Endothelial cell of umbilical vein (primary cell): ENCODE measurements around the gene SLC30A7. TPM values are rescaled to one million over a fixed set of nuclear protein-coding genes. Genes with fewer than 3 reads are reported as not detected.
A peak's percentile ranks its signal among the peaks of the same experiment; 100 is the strongest.

ENCODE experiments used
- BruUV-seq: library from RNA; stranded (reverse); fragments of 400-500 nt; replicated peaks from 2 replicates; lab custom pipeline; 2021; lab: Mats Ljungman, UMichigan
- CTCF ChIA-PET: fragments of 300-600, 350-600 bp; sonication (Branson Sonifier 250); formaldehyde crosslinking; loops from one replicate; lab custom pipeline; 2021; ENCODE audit warnings: antibody characterized with exemption, inconsistent platforms; lab: Charles Lee
- POLR2A ChIA-PET: fragments of 300-600, 350-600 bp; sonication (Branson Sonifier 250); formaldehyde crosslinking; loops from one replicate; lab custom pipeline; 2021; ENCODE audit warnings: antibody characterized with exemption, inconsistent platforms; lab: Charles Lee
- DNase-seq: peaks from one replicate; pipeline ENCODE4 v3.0.0-alpha.2; 2011; ENCODE audit warnings: low read depth, low spot score
- FAIRE-seq: peaks from 2 replicates; lab custom pipeline; 2011; peaks lifted over from hg19 to GRCh38; lab: Jason Lieb, UNC
- H2AFZ ChIP-seq: 2 replicates; pipeline ENCODE4 v1.6.0; 2012; ENCODE audit warnings: low read depth, low read length, control low read depth, inconsistent platforms
- H3K27ac ChIP-seq: 2 replicates; pipeline ENCODE4 v1.5.1; 2011; ENCODE audit warnings: low read depth, mild to moderate bottlenecking, control low read depth, low read length, moderate library complexity; ENCODE audit not compliant: insufficient read depth
- H3K27me3 ChIP-seq, 2 experiments: 2 replicates each; pipeline versions ENCODE4 v1.6.0 to v1.6.1; 2011; ENCODE audit warnings: low read length in 2 of 2, mixed read lengths in 1 of 2; ENCODE audit not compliant: control insufficient read depth in 2 of 2, insufficient read depth in 2 of 2
- H3K36me3 ChIP-seq, 2 experiments: 2 replicates in 1 of 2; 3 replicates in 1 of 2; pipeline ENCODE4 v1.5.1; 2011; ENCODE audit warnings: low read length in 2 of 2, mild to moderate bottlenecking in 1 of 2, moderate library complexity in 1 of 2; ENCODE audit not compliant: control insufficient read depth in 2 of 2, insufficient read depth in 2 of 2; ENCODE audit errors: extremely low read depth in 1 of 2
- H3K4me1 ChIP-seq: 3 replicates; pipeline ENCODE4 v1.5.1; 2011; ENCODE audit warnings: mild to moderate bottlenecking, low read length; ENCODE audit not compliant: control insufficient read depth, insufficient read depth; ENCODE audit errors: extremely low read depth
- H3K4me2 ChIP-seq: 2 replicates; pipeline ENCODE4 v1.6.1; 2011; ENCODE audit warnings: low read length, control low read depth, mixed read lengths; ENCODE audit not compliant: insufficient read depth
- H3K4me3 ChIP-seq, 3 experiments: fragments of 200-600 bp in 1 of 3; sonication (generic), shearing (Covaris generic) in 1 of 3; replicated peaks in 1 of 3; 2 replicates each; pipeline ENCODE4 v1.5.1; 2011 to 2016; ENCODE audit warnings: control low read depth in 3 of 3, low read length in 3 of 3, mild to moderate bottlenecking in 2 of 3, inconsistent platforms in 1 of 3, low read depth in 1 of 3, moderate library complexity in 1 of 3; ENCODE audit not compliant: insufficient read depth in 1 of 3
- H3K79me2 ChIP-seq: 2 replicates; pipeline ENCODE4 v1.6.0; 2012; ENCODE audit warnings: low read length, inconsistent platforms; ENCODE audit not compliant: control insufficient read depth, insufficient read depth
- H3K9ac ChIP-seq: replicated peaks from 2 replicates; pipeline ENCODE3; 2011; ENCODE audit warnings: low read length, control low read depth; ENCODE audit not compliant: insufficient read depth; ENCODE audit errors: extremely low read depth
- H3K9me1 ChIP-seq: replicated peaks from 3 replicates; pipeline ENCODE4 v1.6.0; 2011; ENCODE audit warnings: mild to moderate bottlenecking, low read length; ENCODE audit not compliant: control insufficient read depth, insufficient read depth; ENCODE audit errors: extremely low read depth
- H3K9me3 ChIP-seq: replicated peaks from 2 replicates; pipeline ENCODE4 v1.5.1; 2012; ENCODE audit warnings: low read length, inconsistent platforms; ENCODE audit not compliant: control insufficient read depth, insufficient read depth
- H4K20me1 ChIP-seq: replicated peaks from 2 replicates; pipeline ENCODE3; 2011; ENCODE audit warnings: mild to moderate bottlenecking, low read length; ENCODE audit not compliant: control insufficient read depth, insufficient read depth; ENCODE audit errors: extremely low read depth
- FOS ChIP-seq: IDR thresholded peaks from 2 replicates; pipeline ENCODE4 v1.6.1; 2011; ENCODE audit warnings: mild to moderate bottlenecking, low read length, moderate library complexity, borderline replicate concordance; ENCODE audit not compliant: insufficient read depth
- GATA2 ChIP-seq: IDR thresholded peaks from 2 replicates; pipeline ENCODE4 v1.7.0; 2011; ENCODE audit warnings: low read depth, mild to moderate bottlenecking, moderate library complexity, mixed read lengths, low read length; ENCODE audit not compliant: insufficient read length, insufficient read depth
- JUN ChIP-seq: IDR thresholded peaks from 2 replicates; pipeline ENCODE4 v1.6.1; 2011; ENCODE audit warnings: borderline replicate concordance, low read depth; ENCODE audit not compliant: insufficient read length, insufficient read depth
- POLR2A ChIP-seq: IDR thresholded peaks from 2 replicates; pipeline ENCODE4 v1.6.1; 2012; ENCODE audit warnings: low read depth, mild to moderate bottlenecking, control low read depth, low read length
- POLR2AphosphoS5 ChIP-seq: IDR thresholded peaks from 2 replicates; pipeline ENCODE4 v1.6.1; 2012; ENCODE audit warnings: low read depth, mild to moderate bottlenecking, control low read depth, low read length, moderate library complexity; ENCODE audit not compliant: insufficient read depth
- dilution Hi-C: fragments of 300-500 bp; cut with MboI; formaldehyde crosslinking; loops from one replicate; pipeline ENCODE4 v1.15.0; 2019; ENCODE audit warnings: low sequenced_read_pairs; ENCODE audit not compliant: extremely low pct_ligation_motif_present
- intact Hi-C: fragments of 100-400 bp; cut with micrococcal nuclease; formaldehyde crosslinking; loops from one replicate; pipeline ENCODE4 v1.10.0; 2022
- polyA plus RNA-seq, 4 experiments: library from polyadenylated mRNA; depleted of rRNA in 3 of 4; stranded (reverse) in 3 of 4; unstranded in 1 of 4; fragments of >200 nt; gene quantifications; 2 replicates each; pipeline versions ENCODE4 v1.2.1 to v1.2.3, GENCODE V29; 2011 to 2012; ENCODE audit warnings: missing spikeins in 1 of 4
- total RNA-seq: library from RNA; stranded (reverse); gene quantifications from 2 replicates; pipeline ENCODE4 v1.2.3, GENCODE V29; 2021
- TF ChIP-seq, protein P1 (sequence below): IDR thresholded peaks from 2 replicates; pipeline ENCODE4 v1.6.1; 2011; ENCODE audit not compliant: insufficient read depth, insufficient read length

The SLC30A7 gene
- total and polyA plus RNA-seq, 2 donors (not counting 3 experiments of a cell fraction or from before 2014, with no cell fraction given): 9.3 to 38.6 TPM

DNA sequence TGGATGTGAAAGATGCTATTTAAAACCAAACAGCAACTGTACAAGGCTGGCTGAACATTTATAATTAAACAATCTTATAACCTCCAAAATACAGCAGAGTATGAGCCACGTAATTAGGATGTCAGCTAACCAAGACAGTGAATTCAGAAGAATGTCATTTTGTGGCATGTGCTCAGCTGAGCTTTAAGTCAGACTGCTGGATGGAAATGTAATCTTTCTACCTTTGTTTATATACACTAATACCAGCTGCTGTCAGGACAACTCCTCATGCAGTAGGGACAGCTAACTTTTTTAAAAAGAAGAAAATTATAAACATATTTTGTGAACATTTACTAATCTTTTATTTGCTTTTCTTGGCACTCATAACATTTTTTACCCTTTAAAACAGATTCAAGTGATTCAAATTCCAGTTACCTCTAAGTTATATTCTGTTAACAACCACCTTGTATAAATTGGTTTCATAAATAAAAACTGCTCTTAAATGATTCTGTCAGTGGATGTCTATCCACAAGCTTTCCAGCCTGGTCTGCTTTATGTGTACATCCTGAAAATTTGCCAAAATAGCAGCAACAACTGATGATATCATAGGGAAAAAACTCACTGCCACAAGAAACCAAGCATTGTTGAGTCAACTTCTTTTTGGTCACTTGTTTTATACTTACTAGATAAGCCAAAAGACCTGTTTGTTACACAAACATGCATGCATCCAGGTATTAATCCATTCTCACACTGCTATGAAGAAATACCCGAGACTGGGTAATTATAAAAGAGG is 93.6 kb downstream of the SLC30A7 start:
- Histone ChIP-seq H3K36me3 (no peaks in the 10 kb centered on the region), H2AFZ (no peak overlapping the region), H3K9me1 (no peaks in the 10 kb centered on the region), H3K4me3 (no peak overlapping the region), H3K9ac (peak overlapping the region; percentile 28), H3K4me2 (peak overlapping the region; percentile 0), H3K79me2 (no peaks in the 10 kb centered on the region), H3K4me1 (peaks cover 18% of the 10 kb centered on the region), H3K27ac (peak overlapping the region; percentile 75), H4K20me1 (no peaks in the 10 kb centered on the region), H3K27me3 (no peaks in the 10 kb centered on the region), H3K9me3 (no peaks in the 10 kb centered on the region)
- POLR2A ChIA-PET: interaction anchor here (1.1 kb wide), 1 partner anchor 247 kb away, joined by 6 read pairs; no protein-coding TSS in a partner anchor
- peak; percentile 91 for DNase-seq
- CTCF ChIA-PET: interaction anchor here (0.6 to 2.9 kb wide), 4 partner anchors 14 to 299 kb away, joined by 3 to 7 read pairs (median 4); no protein-coding TSS in a partner anchor
- no TSS peak for BruUV-seq
- no peak for FAIRE-seq
- dilution Hi-C loops (no loop called here), intact Hi-C loops (no loop called here)
- TF ChIP-seq POLR2A (no peak), GATA2 (peak; percentile 31), FOS (peak; percentile 21), JUN (peak; percentile 50)

DNA sequence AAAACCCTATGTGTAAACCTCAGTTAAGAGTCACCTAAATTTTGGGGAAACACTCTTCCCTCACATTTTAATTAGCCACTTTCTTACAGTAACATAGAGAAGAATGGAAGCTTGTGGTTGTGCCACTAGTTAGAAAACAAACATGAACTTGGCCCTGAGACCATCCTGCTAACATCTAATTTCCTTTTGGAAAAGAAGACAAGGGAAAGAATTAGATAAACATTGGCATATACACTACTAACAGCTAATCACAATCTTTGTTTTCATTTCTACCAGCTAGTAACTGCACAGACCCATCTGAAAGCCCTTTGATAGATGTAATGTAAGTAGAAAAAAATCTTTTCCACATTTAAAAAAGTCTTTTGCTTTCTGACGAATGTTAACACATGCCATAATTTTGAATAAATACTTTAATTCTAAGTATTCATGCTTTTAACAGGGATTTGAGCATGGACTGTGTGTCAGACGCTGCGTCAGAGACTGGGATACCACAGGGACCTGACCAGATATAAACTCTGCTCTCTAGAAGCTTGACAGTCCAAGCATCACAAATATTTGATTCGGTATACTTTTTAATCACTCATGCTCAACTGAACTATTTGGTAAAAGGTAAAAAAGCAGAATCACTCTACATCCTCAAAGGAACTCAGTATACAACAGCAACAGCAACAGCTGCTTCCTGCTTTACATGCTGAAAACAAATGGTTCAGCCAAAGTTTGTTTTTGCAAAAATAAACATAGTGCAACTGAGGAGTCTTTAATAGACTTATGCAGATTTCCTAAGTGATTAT is 99.5 kb downstream of the SLC30A7 start:
- no peaks in the 10 kb centered on the region for H3K9me1 ChIP-seq
- peak overlapping the region; percentile 95 for H3K27ac ChIP-seq
- ChIA-PET CTCF (interaction anchor here (0.8 to 2.2 kb wide), 6 partner anchors 10 to 293 kb away, joined by 3 to 9 read pairs (median 5); no protein-coding TSS in a partner anchor), POLR2A (interaction anchor here (1.1 to 1.5 kb wide), 3 partner anchors 11 to 243 kb away, joined by 3 to 6 read pairs (median 5); no protein-coding TSS in a partner anchor)
- H2AFZ ChIP-seq: no peak overlapping the region
- FAIRE-seq (peak; percentile 75), DNase-seq (peak; percentile 90)
- H3K4me1 ChIP-seq: peaks cover 31% of the 10 kb centered on the region
- TF ChIP-seq, protein P1, sequence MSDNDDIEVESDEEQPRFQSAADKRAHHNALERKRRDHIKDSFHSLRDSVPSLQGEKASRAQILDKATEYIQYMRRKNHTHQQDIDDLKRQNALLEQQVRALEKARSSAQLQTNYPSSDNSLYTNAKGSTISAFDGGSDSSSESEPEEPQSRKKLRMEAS: no peak
- peak; percentile 1 for TF ChIP-seq POLR2AphosphoS5
- H3K9me3 ChIP-seq: no peaks in the 10 kb centered on the region
- no peaks in the 10 kb centered on the region for H3K79me2 ChIP-seq
- peak overlapping the region; percentile 96 for H3K4me2 ChIP-seq
- peak overlapping the region in 1 of 3 experiments; percentile 59 for H3K4me3 ChIP-seq
- TSS peak; percentile 57 for BruUV-seq
- peak overlapping the region; percentile 87 for H3K9ac ChIP-seq
- dilution Hi-C loops (no loop called here), intact Hi-C loops (loop anchor here (1.0 kb wide), 1 partner anchor 11 kb away; no protein-coding TSS in a partner anchor)
- H4K20me1 ChIP-seq: no peaks in the 10 kb centered on the region
- no peaks in the 10 kb centered on the region for H3K27me3 ChIP-seq
- no peaks in the 10 kb centered on the region for H3K36me3 ChIP-seq
